ENCODE data around the gene PKLR.
"Not testable (repeated sequence)": the region's sequence is repeated elsewhere in the genome, so short reads cannot be mapped to it uniquely, and the experiment has no call there.

PKLR gene

DNA sequence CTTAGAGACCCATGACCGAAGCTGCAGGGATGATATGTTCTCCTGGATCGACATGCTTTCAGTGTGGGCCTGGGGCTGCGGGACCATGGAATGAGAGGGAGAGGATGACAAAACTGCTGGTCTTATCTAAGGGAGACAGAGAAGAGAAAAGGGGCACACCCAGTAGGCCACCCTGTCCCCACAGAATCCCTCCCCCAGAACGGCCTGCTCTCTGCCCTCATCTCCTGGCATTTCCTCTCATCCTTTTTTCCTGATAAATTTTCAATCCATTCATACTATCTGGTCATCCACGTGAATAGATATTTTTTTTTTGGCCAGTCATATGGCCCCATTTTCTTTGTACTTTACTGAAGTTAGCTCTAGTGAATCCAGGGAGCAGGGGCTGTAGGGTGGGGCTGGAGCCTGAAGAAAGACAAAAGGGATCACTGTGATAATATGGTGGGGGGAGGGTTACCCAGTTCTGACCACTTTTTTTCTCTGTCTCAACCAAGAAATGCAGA lies at the start of gene PKLR:
PKLR (minus strand) TSS at position 97 of the 500 bp plus-strand sequence; CDS start at position 54, 43 bp downstream.
- no peak for DNase-seq (ENCODE audit: low spot score)

DNA sequence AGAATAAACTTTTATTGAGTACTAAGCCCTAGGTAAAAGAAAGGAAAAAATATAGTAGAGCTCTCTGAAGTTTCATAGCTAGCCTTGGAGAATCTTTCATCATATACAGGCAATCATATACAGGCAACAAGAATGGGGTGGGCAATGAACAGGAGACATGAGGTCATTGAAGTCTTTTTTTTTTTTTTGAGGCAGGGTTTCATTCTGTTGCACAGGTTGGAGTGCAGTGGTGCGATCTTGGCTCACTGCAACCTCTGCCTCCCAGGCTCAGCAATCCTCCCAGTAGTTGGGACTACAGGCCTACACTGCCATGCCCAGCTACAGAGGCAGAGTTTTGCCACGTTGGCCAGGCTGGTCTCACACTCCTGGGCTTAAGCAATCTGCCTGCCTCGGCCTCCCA lies 41.6 kb upstream of the PKLR start:
- no peak for DNase-seq (ENCODE audit: low spot score)

DNA sequence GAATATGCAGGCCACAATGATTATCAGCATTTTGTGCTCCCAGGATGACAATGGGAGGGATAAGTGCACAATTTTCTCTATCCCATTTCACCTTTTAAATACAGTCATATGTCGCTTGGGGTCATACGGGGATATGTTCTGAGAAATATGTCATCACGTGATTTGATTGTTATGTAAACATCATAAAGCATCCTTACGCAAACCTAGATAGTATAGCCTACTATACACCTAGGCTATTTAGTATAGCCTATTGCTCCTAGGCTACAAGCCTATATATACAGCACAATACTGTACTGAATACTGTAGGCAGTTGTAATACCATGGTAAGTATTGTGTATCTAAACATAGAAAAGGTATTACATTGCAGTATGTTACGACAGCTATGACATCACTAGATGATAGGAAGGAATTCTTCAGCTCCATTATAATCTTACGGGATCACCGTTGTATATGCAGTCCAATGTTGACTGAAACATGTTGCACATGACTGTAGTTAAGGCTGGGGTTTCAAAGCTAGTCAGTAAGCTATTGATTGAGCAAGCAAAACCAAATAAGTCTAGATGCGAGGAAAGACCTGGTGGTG lies 38.4 kb upstream of the PKLR start:
- DNase-seq (ENCODE audit: low spot score): no peak

DNA sequence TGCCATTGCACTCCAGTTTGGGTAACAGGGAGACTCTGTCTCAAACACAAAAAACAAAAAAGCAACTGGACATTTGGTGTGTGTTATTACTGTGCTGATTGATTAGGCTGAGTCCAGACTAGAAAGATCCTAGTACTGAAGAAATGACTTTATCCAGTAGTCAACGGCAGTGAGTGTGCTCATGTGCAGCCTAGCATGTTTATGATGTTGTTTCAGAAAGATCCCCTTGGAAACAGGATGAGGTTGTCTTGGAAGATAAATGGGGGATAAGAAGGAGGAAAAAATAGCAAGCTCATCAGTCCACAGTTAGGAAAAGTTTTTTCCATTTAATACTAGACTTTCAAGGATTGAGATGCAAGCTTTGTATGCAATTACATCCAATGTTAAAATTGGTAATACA lies 33.7 kb upstream of the PKLR start:
- no peak for DNase-seq (ENCODE audit: low spot score)

DNA sequence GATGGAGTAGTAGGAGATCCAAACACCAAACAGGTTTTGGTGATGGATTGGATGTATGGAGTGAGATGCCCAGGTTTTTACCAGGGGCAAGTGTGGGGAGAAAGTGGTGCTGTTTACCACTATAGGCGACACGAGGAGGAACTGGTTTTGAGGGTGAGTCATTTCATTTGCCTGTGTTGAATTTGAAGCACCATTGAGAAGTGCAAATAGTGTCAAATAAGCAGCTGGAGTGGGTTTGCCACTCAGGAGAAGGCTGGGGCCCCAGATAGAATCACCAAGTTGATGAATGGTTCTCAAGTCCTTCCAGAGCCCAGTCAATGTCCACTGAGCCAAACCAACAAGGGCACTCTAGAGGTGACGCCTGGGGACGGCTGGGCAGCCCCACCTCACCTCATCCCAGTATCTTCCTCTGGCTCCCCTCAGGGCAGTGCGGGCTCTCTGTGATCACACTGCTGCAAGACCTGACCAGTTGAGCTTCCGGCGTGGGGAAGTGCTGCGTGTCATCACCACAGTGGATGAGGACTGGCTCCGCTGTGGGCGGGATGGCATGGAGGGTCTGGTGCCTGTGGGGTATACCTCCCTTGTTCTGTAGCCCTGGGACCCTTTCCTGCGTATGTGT lies 28.9 kb upstream of the PKLR start:
- DNase-seq (ENCODE audit: low spot score): no peak

DNA sequence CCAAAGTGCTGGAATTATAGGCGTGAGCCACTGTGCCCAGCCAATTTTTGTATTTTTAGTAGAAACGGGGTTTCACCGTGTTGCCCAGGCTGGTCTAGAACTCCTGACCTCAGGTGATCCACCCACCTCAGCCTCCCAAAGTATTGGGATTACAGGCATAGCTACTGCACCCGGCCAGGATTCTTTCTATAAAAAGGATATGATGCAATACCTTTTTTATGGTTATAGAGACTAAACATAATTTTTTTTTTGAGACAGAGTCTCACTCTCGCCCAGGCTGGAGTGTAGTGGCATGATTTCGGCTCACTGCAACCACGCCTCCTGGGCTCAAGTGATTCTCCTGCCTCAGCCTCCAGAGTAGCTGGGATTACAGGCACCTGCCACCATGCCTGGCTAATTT lies 27.6 kb upstream of the PKLR start:
- DNase-seq (ENCODE audit: low spot score): not testable (repeated sequence)

DNA sequence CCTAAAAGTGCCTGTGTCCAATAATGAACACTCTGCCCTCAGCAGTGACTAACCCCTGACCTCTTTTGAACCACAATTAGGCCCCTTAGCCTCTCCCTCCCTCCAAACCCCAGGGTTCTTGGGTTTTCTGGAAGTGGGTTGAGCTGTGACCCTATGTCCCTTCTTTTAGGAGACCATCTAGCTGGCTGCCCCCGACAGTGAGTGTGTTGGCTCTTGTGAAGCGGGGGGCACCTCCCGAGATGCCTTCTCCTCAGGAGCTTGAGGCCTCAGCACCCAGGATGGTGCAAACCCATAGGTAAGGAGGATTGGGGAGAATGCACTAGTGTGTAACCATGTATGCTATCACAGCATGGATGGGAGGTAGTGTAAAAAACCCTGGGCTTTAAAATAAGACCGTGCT lies 26.7 kb upstream of the PKLR start:
- no peak for DNase-seq (ENCODE audit: low spot score)

DNA sequence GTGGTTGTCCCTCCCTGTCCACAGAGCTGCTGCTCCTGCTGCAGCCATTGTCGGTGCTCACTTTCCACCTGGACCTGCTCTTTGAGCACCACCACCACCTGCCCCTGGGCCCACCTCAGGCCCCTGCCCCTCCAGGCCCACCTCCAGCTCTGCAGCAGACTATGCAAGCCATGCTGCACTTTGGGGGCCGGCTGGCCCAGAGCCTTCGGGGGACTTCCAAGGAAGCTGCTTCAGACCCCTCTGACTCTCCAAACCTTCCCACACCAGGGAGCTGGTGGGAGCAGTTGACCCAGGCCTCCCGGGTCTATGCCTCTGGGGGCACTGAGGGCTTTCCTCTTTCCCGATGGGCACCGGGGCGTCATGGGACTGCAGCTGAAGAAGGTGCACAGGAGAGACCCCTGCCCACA lies 25.4 kb upstream of the PKLR start:
- no peak for DNase-seq (ENCODE audit: low spot score)

DNA sequence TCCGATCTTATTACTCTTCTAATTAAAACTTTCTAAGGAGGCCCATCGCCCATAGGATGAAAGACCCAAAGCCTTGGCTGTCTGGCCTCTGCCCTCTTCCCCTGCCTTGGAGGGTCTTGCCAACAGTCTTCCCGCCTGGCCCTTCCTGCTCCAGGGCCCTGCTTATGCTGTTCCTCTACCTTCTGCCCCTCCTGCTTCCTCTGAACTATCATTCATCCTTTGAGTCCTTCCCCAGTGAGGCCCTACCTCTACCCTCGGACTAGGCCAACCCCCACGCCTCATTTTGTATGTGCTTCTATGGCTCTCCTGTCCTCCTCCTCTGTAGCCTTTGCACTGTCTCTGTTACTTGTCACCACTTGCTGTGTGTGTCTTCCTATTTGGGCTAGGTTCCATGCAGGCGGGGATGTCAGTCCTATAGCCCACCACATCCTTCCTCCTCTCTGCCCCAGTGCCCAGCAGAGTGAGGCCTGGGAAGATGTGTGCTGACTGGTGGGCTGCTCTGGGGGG lies 24.8 kb upstream of the PKLR start:
- DNase-seq (ENCODE audit: low spot score): no peak

DNA sequence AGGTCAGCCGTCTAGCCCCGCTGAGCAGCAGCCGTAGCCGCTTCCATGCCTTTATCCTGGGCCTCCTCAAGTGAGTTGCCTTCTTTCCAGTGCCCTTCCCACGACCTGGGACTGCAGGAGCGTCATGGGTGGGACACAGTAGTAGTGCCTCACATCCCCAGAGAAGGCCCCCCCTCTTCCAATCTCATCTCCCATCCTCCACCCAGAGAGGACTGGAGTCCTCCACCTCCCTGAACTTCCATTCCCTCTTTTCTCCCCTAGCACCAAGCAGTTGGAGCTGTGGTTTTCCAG lies 24.3 kb upstream of the PKLR start:
- no peak for DNase-seq (ENCODE audit: low spot score)

DNA sequence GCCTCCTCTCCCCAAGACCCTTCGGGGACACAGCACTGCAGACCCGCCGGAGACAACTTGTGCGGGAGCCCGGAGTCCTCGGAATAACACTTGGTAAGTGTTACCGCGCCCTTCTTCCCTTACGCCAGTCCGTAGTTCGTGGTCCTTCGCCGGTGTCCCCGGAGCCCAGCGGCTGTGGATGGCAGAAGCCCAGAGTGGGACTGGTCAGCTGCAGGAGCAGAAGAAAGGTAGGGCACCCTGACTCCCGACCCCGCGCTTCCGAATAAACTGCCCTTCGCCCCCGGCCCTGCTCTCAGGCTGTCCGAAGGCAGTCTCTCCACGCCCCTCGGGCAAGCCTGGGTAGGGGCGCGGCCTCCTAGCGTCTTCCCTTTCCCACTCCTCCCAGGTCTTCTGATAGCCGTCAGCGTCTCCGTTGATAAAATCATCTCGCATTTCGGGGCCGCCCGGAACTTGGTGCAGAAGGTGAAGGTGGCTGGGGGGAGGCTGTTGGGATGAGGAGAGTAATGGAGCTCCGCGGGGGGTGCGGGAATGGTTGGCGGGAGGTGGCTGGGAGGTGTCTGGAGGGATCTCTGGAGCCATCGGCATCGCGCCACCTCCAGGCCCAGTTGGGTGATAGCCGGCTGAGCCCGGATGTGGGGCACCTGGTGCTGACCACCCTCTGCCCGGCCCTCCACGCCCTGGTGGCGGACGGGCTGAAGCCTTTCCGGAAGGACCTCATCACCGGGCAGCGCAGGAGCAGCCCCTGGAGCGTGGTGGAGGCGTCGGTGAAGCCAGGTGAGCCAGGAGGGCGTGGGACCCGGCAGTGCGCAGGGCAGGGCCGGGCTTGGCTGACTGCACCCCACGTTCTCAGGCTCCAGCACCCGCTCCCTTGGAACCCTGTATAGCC lies 23.7 kb upstream of the PKLR start:
- peak; percentile 79 for DNase-seq (ENCODE audit: low spot score)

DNA sequence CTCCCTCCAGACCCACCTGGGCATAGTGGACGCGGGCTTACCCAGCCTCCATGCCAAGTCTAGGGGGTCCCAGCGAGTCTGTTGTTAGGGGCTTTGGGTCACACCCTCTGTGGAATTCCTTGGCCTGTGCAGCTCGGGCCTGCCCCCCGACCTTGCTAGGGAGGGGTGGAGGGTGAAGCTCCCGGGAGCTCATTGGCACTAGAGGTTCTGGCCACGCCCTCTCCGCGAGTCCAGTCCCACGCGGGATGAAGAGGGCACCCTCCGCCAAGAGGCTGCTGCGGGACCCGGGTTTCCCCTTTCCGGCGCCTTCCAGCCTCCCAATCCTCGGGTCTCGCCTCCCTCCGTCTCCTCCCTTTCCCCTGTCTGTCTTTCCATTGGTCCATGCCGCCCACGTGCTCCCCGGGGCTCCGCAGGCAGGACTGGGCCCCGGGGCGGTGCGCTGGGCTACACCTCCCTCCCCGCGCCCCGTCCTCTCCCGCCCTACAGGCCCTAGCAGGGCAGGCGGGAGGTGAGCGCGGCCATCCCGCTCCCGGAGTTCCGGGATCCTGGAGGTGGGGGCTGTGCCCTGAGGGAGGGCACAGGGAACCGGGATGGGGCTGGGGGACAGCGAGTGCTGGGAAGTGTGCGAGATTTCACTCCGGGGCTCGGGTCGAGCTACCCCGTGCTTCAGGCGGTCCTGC lies 22.9 kb upstream of the PKLR start:
- DNase-seq (ENCODE audit: low spot score): peak; percentile 98

DNA sequence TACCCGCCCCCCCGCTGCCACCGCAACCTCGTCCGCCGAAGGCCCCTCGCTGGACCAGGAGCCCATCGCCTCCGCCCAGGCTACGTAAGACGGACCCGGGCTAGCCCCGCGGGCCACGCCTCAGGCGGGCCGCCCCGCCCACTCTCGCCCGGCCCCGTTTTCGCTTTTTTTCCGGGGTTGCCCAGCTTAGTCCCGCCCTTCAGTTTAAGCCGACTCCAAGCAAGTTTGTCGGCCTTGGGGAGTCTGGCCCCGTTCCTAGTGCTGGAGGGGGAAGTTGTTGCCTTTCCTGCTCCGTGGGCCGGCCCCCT lies 22.4 kb upstream of the PKLR start:
- DNase-seq (ENCODE audit: low spot score): peak; percentile 92

DNA sequence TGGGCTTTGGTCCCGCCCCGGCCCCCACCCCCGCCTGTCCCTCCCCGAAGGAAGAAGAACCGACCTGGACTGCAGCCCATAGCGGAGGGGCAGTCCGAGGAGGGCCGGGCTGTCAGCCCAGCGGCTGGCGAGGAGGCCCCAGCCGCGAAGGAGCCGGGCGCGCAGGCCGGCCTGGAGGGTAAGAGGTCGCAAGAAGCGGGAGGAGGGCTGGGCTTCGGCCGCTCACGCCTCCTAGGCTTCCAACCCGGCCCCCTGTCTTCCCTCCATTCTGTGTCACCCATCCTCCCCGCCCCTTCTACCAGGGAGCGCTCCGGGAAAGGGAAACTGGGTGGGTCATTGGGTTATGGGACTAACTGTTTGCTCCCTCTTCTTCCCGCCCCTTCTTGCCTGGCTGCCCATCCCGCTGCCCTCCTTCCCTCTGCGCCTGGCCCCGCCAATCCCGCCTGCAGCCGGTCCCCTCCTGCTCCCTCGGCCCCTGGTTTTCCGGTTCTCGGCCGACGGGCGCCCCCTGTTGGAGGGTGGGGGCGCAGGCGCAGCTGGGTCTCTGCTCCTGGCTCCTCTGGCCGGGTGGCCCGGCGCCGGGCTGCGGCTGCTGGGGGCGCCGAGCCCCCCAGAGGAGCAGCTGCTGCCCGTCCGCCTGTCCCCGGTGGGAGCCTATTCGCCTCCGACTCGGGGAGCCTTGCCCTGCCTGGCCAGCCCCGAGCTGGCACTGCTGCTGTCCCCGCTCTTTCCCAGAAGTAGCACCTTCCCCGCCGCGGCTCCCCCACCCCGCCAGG lies 21.9 kb upstream of the PKLR start:
- DNase-seq (ENCODE audit: low spot score): peak; percentile 96

DNA sequence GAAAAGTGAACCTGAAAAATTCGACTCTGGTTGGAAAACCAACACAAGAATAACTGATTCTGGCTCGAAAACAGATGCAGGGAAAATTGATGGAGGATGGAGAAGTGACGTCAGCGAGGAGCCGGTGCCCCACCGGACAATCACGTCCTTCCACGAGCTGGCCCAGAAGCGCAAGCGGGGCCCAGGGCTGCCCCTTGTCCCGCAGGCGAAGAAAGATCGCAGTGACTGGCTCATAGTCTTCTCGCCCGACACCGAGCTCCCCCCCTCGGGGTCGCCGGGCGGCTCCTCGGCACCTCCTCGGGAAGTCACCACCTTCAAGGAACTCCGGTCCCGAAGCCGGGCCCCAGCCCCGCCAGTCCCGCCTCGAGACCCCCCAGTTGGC lies 21.3 kb upstream of the PKLR start:
- DNase-seq (ENCODE audit: low spot score): peak; percentile 65

DNA sequence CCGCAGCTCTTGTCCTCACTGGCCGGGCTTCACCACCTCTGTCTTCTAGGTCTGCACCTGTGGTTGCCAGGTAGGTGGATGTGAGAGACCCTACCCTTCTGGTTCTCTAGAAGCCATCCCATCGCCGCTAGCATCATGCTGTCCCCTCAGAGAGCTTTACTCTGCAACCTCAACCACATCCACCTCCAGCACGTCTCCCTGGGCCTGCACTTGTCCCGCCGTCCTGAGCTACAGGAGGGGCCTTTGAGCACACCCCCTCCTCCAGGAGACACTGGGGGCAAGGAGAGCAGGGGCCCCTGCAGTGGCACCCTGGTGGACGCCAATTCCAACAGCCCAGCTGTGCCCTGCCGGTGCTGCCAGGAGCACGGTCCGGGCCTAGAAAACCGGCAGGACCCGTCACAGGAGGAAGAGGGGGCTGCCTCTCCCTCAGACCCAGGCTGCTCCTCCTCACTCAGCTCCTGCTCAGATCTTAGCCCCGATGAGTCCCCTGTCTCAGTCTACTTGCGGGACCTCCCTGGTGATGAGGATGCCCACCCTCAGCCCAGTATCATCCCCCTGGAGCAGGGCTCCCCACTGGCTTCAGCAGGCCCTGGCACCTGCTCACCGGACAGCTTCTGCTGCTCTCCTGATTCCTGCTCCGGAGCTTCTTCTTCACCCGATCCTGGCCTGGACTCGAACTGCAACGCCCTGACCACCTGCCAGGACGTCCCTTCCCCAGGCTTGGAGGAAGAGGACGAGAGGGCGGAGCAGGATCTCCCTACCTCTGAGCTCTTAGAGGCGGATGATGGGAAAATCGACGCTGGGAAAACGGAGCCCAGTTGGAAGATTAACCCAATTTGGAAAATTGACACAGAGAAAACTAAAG lies 20.6 kb upstream of the PKLR start:
- peak; percentile 15 for DNase-seq (ENCODE audit: low spot score)

DNA sequence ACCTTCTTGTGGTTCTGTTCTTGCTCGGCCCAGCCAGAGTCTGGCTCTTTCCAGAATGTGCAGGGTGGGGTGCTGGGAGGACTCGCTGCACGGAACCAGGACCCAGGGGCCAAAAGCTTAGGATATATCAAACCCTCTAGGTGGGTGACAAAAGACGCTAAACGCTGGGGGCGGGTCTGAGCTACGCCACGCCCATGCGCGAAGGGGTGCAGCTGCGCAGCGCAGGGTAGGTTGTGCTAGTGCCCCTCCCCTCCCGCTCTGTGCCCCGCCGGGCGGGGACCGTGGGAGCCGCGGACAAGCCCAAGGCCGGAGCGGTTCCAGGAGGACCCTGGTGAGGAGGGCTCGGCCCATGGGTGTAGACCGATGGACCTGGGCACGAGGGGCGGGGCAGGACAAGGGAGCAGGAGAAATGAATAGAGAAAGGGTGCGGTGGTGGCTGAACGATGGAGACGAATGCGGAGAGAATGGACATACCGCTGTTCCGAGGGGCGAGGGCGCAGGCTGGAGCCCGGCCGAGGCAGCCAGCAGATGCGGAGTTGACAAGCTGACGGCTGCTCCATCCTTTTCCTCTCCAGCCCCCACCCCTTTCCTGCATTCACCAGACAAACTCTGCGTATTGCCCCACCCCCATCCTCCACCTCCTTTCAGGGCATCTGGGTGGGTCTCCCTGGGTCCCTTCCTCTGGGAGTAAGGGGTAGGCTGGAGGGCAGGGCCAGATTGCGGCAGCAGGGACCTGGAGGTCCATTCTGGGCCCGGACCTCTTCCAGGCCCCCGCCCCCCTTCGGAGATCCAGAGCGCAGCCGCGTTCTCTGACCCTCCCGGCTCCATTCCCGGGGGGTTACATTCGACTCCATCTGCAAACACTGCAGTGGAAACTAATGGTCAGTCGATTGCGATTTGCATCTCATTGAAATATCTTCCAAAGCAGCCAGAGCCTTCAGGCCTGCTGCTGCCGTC lies 19.7 kb upstream of the PKLR start, which contains the start of gene RUSC1:
RUSC1 (plus strand) TSS at position 234 of the 957 bp plus-strand sequence. CDS start 880 bp downstream, outside the sequence.
- peak; percentile 84 for DNase-seq (ENCODE audit: low spot score)

DNA sequence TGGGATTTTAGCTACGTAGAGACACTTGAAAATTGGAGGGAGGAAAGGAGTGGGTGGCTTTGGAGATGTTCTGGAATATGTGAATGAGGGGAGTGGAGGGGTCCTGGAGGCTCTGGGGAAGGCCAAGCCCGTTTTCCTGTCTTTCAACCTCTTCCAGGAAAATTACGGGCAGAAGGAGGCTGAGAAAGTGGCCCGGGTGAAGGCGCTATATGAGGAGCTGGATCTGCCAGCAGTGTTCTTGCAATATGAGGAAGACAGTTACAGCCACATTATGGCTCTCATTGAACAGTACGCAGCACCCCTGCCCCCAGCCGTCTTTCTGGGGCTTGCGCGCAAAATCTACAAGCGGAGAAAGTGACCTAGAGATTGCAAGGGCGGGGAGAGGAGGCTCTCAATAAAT lies 19.0 kb upstream of the PKLR start:
- no peak for DNase-seq (ENCODE audit: low spot score)

DNA sequence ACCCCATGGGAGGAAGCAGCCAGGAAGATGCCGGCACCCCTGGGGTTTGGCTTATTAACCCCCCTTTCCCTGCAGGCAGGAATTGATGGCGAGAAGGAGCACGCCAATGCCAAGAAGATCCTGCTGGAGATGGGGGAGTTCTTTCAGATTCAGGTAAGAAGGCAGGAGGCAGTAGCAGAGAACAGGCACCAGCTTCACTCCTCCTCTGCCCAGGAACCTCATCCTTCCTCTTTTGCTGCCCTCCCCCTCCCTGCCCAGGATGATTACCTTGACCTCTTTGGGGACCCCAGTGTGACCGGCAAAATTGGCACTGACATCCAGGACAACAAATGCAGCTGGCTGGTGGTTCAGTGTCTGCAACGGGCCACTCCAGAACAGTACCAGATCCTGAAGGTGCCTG lies 18.3 kb upstream of the PKLR start:
- no peak for DNase-seq (ENCODE audit: low spot score)

DNA sequence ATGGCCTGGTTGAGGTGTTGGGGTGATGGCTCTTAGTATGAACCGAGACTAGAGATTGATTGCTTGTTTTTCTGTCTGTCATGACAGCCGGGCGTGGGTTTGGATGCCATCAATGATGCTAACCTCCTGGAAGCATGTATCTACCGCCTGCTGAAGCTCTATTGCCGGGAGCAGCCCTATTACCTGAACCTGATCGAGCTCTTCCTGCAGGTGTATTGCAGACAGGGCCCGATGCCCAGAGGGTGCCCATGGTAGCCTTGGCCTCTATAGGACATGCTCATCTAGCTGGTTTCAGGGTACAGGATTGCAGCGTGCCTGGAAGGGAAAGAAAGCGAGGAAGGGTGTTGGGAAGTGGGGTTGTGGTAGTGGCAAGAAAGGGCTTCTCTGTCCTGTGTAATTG lies 16.8 kb upstream of the PKLR start:
- no peak for DNase-seq (ENCODE audit: low spot score)

Measured in AG08396 (cell line).